ENCODE data around the gene ZC3H18.
A peak's percentile ranks its signal among the peaks of the same experiment; 100 is the strongest.

ZC3H18 gene

DNA sequence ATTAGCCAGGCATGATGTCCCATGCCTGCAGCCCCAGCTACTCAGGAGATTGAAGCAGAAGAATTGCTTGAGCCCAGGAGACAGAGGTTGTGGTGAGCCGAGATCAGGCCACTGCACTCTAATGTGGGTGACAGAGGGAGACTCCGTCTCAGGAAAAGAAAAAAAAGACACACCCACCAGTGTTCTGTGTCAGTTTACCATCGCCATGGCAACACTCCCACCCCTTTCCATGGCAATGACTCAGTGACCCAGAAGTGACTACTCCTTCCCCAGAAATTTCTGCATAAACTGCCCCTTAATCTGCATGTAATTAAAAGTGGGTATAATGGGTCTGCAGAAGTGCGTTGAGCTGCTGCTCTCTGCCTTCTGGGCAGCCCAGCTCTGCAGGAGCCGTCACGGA, 4.0 kb upstream of the ZC3H18 start:
- no peak for ATAC-seq
- TF ChIP-seq GLIS3 (CRISPR knock-in tag; IDR thresholded peaks at IDR 0.05) = no peak
- no peak for TF ChIP-seq ISL1 (CRISPR knock-in tag; IDR thresholded peaks at IDR 0.05)
- TF ChIP-seq, protein P1, sequence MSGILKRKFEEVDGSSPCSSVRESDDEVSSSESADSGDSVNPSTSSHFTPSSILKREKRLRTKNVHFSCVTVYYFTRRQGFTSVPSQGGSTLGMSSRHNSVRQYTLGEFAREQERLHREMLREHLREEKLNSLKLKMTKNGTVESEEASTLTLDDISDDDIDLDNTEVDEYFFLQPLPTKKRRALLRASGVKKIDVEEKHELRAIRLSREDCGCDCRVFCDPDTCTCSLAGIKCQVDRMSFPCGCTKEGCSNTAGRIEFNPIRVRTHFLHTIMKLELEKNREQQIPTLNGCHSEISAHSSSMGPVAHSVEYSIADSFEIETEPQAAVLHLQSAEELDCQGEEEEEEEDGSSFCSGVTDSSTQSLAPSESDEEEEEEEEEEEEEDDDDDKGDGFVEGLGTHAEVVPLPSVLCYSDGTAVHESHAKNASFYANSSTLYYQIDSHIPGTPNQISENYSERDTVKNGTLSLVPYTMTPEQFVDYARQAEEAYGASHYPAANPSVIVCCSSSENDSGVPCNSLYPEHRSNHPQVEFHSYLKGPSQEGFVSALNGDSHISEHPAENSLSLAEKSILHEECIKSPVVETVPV (CRISPR knock-in tag; IDR thresholded peaks at IDR 0.05) = no peak
- no peak for TF ChIP-seq ESRRG (CRISPR knock-in tag; IDR thresholded peaks at IDR 0.05)
- TF ChIP-seq PPARA (CRISPR knock-in tag; IDR thresholded peaks at IDR 0.05; ENCODE audit: borderline replicate concordance) = no peak
- no peak for TF ChIP-seq ZNF565 (CRISPR knock-in tag; conservative IDR thresholded peaks at IDR 0.05; ENCODE audit: low read depth)
- no peak for TF ChIP-seq ZFP30 (CRISPR knock-in tag; IDR thresholded peaks at IDR 0.05)
- no peak for TF ChIP-seq CSDC2 (CRISPR knock-in tag; IDR thresholded peaks at IDR 0.05)
- TF ChIP-seq, protein P2, sequence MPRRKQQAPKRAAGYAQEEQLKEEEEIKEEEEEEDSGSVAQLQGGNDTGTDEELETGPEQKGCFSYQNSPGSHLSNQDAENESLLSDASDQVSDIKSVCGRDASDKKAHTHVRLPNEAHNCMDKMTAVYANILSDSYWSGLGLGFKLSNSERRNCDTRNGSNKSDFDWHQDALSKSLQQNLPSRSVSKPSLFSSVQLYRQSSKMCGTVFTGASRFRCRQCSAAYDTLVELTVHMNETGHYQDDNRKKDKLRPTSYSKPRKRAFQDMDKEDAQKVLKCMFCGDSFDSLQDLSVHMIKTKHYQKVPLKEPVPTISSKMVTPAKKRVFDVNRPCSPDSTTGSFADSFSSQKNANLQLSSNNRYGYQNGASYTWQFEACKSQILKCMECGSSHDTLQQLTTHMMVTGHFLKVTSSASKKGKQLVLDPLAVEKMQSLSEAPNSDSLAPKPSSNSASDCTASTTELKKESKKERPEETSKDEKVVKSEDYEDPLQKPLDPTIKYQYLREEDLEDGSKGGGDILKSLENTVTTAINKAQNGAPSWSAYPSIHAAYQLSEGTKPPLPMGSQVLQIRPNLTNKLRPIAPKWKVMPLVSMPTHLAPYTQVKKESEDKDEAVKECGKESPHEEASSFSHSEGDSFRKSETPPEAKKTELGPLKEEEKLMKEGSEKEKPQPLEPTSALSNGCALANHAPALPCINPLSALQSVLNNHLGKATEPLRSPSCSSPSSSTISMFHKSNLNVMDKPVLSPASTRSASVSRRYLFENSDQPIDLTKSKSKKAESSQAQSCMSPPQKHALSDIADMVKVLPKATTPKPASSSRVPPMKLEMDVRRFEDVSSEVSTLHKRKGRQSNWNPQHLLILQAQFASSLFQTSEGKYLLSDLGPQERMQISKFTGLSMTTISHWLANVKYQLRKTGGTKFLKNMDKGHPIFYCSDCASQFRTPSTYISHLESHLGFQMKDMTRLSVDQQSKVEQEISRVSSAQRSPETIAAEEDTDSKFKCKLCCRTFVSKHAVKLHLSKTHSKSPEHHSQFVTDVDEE (CRISPR knock-in tag; IDR thresholded peaks at IDR 0.05) = no peak
- no peak for TF ChIP-seq ARNTL (CRISPR knock-in tag; IDR thresholded peaks at IDR 0.05; ENCODE audit: borderline replicate concordance, low read depth)
- TF ChIP-seq, protein P3, sequence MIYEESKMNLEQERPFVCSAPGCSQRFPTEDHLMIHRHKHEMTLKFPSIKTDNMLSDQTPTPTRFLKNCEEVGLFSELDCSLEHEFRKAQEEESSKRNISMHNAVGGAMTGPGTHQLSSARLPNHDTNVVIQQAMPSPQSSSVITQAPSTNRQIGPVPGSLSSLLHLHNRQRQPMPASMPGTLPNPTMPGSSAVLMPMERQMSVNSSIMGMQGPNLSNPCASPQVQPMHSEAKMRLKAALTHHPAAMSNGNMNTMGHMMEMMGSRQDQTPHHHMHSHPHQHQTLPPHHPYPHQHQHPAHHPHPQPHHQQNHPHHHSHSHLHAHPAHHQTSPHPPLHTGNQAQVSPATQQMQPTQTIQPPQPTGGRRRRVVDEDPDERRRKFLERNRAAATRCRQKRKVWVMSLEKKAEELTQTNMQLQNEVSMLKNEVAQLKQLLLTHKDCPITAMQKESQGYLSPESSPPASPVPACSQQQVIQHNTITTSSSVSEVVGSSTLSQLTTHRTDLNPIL (CRISPR knock-in tag; IDR thresholded peaks at IDR 0.05; ENCODE audit: low read depth) = no peak

DNA sequence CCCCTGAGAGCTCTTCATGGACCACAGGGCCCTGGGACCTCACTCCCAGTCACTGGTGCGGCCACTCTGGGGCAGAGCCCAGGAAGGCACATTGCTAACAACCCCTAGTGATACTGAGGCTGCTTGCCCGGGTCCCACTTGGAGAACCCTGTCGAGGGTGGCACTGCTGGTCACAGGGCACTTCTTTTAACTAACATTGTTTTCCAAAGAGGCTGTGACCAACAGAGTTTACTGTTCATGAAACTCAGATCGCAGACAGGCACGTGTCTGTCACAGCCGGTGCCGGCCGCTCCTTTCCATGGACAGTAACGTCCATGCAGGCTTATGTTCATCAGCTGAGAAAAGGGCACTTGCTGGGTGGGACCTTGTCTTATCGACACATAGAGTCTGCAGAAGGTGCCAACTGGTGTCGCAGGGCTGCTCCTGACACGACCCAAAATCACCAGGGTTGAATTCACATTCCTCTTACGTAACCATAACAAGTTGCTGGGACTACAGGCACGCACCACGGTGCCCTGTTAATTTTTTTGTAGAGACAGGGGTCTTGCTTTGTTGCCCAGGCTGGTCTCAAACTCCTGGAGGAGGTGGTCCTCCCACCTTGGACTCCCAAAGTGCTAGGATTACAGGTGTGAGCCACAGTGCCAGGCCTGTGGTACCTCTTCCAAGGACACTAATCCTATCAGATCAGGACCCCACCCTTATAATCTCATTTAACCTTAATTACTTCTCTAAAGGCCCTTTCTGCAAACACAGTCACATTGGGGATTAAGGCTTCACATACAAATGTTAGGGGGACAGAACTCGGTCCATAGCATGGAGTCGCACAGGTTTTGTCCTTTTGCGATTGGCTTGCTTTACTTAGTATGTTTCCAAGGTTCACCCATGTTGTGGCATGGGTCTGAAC, 1.2 kb upstream of the ZC3H18 start:
- ATAC-seq = no peak

DNA sequence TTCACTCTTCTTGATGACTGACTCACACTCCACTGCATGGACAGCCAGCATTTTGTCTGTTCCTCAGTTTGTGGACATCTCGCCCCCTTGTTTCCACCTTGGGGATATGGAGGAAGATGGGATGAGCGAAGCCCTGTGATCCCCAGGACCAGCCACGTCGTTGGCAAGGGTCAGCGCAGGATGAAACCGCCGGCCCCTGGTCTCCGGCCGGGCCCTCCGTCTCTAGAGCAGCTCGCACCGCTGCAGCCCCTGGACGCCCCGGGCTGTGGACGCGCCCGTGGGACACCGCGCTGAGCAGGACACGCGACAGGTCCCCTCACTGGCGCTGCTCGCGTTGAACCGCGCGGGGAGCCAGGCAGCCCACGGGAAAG, 604 bp upstream of the ZC3H18 start:
- no peak for TF ChIP-seq ZNF565 (CRISPR knock-in tag; conservative IDR thresholded peaks at IDR 0.05; ENCODE audit: low read depth)
- no peak for TF ChIP-seq ZC3H10 (CRISPR knock-in tag; IDR thresholded peaks at IDR 0.05)
- no peak for TF ChIP-seq GLIS3 (CRISPR knock-in tag; IDR thresholded peaks at IDR 0.05)
- TF ChIP-seq CSDC2 (CRISPR knock-in tag; IDR thresholded peaks at IDR 0.05) = no peak
- no peak for TF ChIP-seq ZFP30 (CRISPR knock-in tag; IDR thresholded peaks at IDR 0.05)
- no peak for TF ChIP-seq BACH2 (CRISPR knock-in tag; IDR thresholded peaks at IDR 0.05; ENCODE audit: borderline replicate concordance)
- TF ChIP-seq, protein P2 (CRISPR knock-in tag; IDR thresholded peaks at IDR 0.05) = no peak
- no peak for TF ChIP-seq ARNTL (CRISPR knock-in tag; IDR thresholded peaks at IDR 0.05; ENCODE audit: borderline replicate concordance, low read depth)
- TF ChIP-seq ISL1 (CRISPR knock-in tag; IDR thresholded peaks at IDR 0.05) = no peak
- TF ChIP-seq, protein P1 (CRISPR knock-in tag; IDR thresholded peaks at IDR 0.05) = no peak
- TF ChIP-seq OSR1 (CRISPR knock-in tag; IDR thresholded peaks at IDR 0.05) = no peak
- TF ChIP-seq, protein P4, sequence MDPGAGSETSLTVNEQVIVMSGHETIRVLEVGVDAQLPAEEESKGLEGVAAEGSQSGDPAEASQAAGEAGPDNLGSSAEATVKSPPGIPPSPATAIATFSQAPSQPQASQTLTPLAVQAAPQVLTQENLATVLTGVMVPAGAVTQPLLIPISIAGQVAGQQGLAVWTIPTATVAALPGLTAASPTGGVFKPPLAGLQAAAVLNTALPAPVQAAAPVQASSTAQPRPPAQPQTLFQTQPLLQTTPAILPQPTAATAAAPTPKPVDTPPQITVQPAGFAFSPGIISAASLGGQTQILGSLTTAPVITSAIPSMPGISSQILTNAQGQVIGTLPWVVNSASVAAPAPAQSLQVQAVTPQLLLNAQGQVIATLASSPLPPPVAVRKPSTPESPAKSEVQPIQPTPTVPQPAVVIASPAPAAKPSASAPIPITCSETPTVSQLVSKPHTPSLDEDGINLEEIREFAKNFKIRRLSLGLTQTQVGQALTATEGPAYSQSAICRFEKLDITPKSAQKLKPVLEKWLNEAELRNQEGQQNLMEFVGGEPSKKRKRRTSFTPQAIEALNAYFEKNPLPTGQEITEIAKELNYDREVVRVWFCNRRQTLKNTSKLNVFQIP (CRISPR knock-in tag; IDR thresholded peaks at IDR 0.05; ENCODE audit: borderline replicate concordance, low read depth) = no peak
- no peak for TF ChIP-seq PPARA (CRISPR knock-in tag; IDR thresholded peaks at IDR 0.05; ENCODE audit: borderline replicate concordance)
- TF ChIP-seq ESRRG (CRISPR knock-in tag; IDR thresholded peaks at IDR 0.05) = no peak
- no peak for TF ChIP-seq RARB (CRISPR knock-in tag; IDR thresholded peaks at IDR 0.05)
- no peak for TF ChIP-seq TCF4 (CRISPR knock-in tag; IDR thresholded peaks at IDR 0.05; ENCODE audit: borderline replicate concordance)
- TF ChIP-seq ZNF70 (CRISPR knock-in tag; IDR thresholded peaks at IDR 0.05) = no peak
- TF ChIP-seq, protein P3 (CRISPR knock-in tag; IDR thresholded peaks at IDR 0.05; ENCODE audit: low read depth) = no peak
- TF ChIP-seq TOX (CRISPR knock-in tag; IDR thresholded peaks at IDR 0.05; ENCODE audit: borderline replicate concordance) = no peak
- no peak for TF ChIP-seq ZFP3 (CRISPR knock-in tag; IDR thresholded peaks at IDR 0.05)
- ATAC-seq = peak; percentile 58

More for the DNA sequence above, 1.2 kb upstream of the ZC3H18 start:
- TF ChIP-seq ARNTL (CRISPR knock-in tag; IDR thresholded peaks at IDR 0.05; ENCODE audit: borderline replicate concordance, low read depth) (no peak), OSR1 (CRISPR knock-in tag; IDR thresholded peaks at IDR 0.05) (no peak), PPARA (CRISPR knock-in tag; IDR thresholded peaks at IDR 0.05; ENCODE audit: borderline replicate concordance) (no peak), ZNF565 (CRISPR knock-in tag; conservative IDR thresholded peaks at IDR 0.05; ENCODE audit: low read depth) (no peak), ISL1 (CRISPR knock-in tag; IDR thresholded peaks at IDR 0.05) (no peak)

Data from SK-N-SH treated with all-trans-retinoic acid at 6 μM for 48 hours (cell line).